GM19455 (cell line): ENCODE measurements around the gene SCAP.

Source experiments
- ATAC-seq: cut with Tn5 transposase; IDR thresholded peaks from one replicate; pipeline ENCODE4 v1.9.1; 2021; ENCODE audit not compliant: unreplicated experiment

SCAP gene

GRCh38 chr3:47432673-47433072, 43.1 kb downstream of the SCAP start:
- ATAC-seq: no peak

- ATAC-seq: no peak
These were observed 44.5 kb downstream of the SCAP start for GRCh38 chr3:47431225-47431624.

- no peak for ATAC-seq
These were observed 45.1 kb downstream of the SCAP start for GRCh38 chr3:47430606-47431005.

GRCh38 chr3:47429476-47430270, 46.1 kb downstream of the SCAP start:
- no peak for ATAC-seq

- no peak for ATAC-seq
These were observed 47.1 kb downstream of the SCAP start for GRCh38 chr3:47428662-47429061.

- ATAC-seq: no peak
These were observed 47.9 kb downstream of the SCAP start for GRCh38 chr3:47427866-47428265.

GRCh38 chr3:47425959-47426358, 49.8 kb downstream of the SCAP start:
- no peak for ATAC-seq

GRCh38 chr3:47425383-47425778, 50.4 kb downstream of the SCAP start:
- ATAC-seq: no peak

- no peak for ATAC-seq
These were observed 51.0 kb downstream of the SCAP start for GRCh38 chr3:47424434-47425382.

- no peak for ATAC-seq
These were observed 52.1 kb downstream of the SCAP start for GRCh38 chr3:47423548-47424145.

- no peak for ATAC-seq
These were observed 53.0 kb downstream of the SCAP start for GRCh38 chr3:47422743-47423142.

GRCh38 chr3:47421741-47422649, 53.7 kb downstream of the SCAP start:
- no peak for ATAC-seq

- ATAC-seq: peak; percentile 73
These were observed 54.9 kb downstream of the SCAP start for GRCh38 chr3:47420511-47421484.

- ATAC-seq: no peak
These were observed 55.7 kb downstream of the SCAP start for GRCh38 chr3:47420044-47420430.

- ATAC-seq: no peak
These were observed 56.4 kb downstream of the SCAP start for GRCh38 chr3:47419083-47420043.

- no peak for ATAC-seq
These were observed 57.3 kb downstream of the SCAP start for GRCh38 chr3:47418167-47419082.

- no peak for ATAC-seq
These were observed 59.7 kb downstream of the SCAP start for GRCh38 chr3:47416041-47416440.
